HEK293T (cell line): Measurements from ENCODE around the gene SCARB1.

ENCODE experiments used
- SP1 ChIP-seq: fragments of 450-650 bp; IDR thresholded peaks from 2 replicates; pipeline ENCODE4 v1.6.1; 2017
- TARDBP ChIP-seq: fragments of 450-650 bp; IDR thresholded peaks from 2 replicates; pipeline ENCODE4 v1.6.1; 2016
- ZNF384 ChIP-seq: fragments of 450-650 bp; IDR thresholded peaks from 2 replicates; pipeline ENCODE4 v1.6.1; 2016

DNA sequence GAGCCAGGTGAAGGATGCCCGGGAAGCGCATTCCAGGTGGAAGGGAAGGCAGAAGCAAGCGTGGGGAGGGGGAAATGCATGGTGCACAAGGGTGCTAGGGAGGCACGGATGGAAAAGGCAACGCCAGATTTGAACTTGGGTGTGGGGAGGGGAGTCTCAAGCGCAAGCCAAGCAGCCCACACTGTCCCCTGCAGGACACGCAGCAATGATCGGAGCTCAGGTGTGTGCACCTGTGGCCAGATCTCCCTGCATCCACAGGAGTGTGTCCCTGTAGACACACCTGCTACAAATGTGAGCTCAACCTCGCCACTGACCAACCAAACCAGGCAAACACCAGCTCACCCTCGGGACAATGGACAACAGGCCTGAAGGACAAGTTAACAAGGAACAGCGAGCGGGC is 63.2 kb downstream of the SCARB1 start:
- TF ChIP-seq TARDBP (no peak), ZNF384 (no peak), SP1 (no peak)
